Mononuclear cell (primary cell): Measurements from ENCODE around the gene LUM. TPM values are rescaled to one million over a fixed set of nuclear protein-coding genes. Genes with fewer than 3 reads are reported as not detected.

Experiments
- H3K27me3 ChIP-seq: 2 replicates; pipeline ENCODE4 v1.6.0; 2011; ENCODE audit warnings: low read length, control low read depth; ENCODE audit not compliant: insufficient read depth
- H3K4me1 ChIP-seq: 2 replicates; pipeline ENCODE4 v1.5.1; 2011; ENCODE audit warnings: mild to moderate bottlenecking, low read length, control low read depth; ENCODE audit not compliant: insufficient read depth
- H3K4me3 ChIP-seq: 2 replicates; pipeline ENCODE4 v1.5.1; 2011; ENCODE audit warnings: mild to moderate bottlenecking, low read length, moderate library complexity
- H3K9me3 ChIP-seq: 2 replicates; pipeline ENCODE4 v1.5.1; 2011; ENCODE audit warnings: low read depth, mild to moderate bottlenecking, control low read depth, low read length
- total RNA-seq: library from RNA; depleted of rRNA; stranded (reverse); fragments of >200 nt; gene quantifications from one replicate; pipeline ENCODE4 v1.2.3, GENCODE V29; 2012

LUM gene
- total RNA-seq, 1 donor, result 0.10 TPM

DNA sequence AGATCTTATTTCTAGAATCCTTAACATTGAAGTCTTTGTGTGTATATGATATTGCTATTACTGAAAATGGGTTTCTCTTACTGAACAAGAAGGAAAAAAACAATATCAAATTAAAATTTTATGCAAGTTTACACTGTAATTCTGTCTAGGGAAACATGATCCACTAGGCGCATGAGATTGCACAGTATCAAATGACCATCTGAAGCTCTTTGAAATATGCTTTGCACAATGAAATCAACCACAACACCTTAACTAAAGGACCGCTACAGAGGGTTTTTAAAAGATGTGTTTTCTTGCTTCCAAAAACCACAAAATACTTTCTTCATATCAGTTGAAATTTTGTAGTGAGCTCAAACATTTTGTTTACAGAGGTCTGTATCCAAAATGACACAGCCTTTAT lies 38.4 kb downstream of the LUM start:
- H3K4me3 ChIP-seq, result no peak overlapping the region
- no peaks in the 10 kb centered on the region for H3K4me1 ChIP-seq
- no peaks in the 10 kb centered on the region for H3K27me3 ChIP-seq
- no peaks in the 10 kb centered on the region for H3K9me3 ChIP-seq

DNA sequence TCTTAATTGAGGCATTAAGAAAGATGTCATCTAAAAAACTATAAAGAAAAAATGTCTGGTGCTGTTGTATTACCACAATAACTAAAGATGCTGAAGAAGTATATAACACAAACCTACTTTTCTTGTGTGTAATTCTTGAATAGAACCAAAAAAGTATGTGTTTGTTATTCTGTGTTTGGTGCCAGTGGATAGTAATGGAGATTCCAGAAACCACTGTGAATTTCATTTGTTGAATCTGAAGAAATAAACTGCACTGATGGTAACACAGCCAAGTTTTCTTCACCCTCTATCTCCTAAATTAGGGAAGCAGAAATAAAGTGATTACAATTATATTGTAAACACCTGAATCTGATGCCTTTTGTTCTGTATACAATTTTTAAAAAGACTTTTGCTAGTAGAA lies 40.4 kb downstream of the LUM start:
- Histone ChIP-seq H3K27me3 (no peaks in the 10 kb centered on the region), H3K9me3 (no peaks in the 10 kb centered on the region), H3K4me3 (no peak overlapping the region), H3K4me1 (no peaks in the 10 kb centered on the region)

DNA sequence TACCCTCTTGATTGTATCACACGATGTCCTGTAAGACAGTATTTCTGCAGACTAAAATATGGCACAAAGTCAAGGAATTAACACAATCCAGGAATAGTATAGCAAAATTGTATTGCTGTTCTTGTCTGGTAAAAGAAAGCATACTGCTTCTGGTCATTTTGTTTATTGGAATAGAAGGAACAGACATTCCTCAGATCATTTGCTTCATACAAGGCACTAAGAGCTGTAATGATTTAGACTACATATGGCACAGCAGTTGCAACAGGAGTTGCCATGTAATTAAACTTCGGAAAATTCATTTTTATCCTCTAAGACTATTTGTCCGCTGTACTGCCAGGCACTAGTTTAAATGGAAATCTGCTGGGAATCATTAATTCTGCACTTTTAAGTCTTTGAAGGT lies 45.9 kb downstream of the LUM start:
- no peaks in the 10 kb centered on the region for H3K9me3 ChIP-seq
- H3K27me3 ChIP-seq, result no peaks in the 10 kb centered on the region
- no peak overlapping the region for H3K4me3 ChIP-seq
- no peaks in the 10 kb centered on the region for H3K4me1 ChIP-seq

DNA sequence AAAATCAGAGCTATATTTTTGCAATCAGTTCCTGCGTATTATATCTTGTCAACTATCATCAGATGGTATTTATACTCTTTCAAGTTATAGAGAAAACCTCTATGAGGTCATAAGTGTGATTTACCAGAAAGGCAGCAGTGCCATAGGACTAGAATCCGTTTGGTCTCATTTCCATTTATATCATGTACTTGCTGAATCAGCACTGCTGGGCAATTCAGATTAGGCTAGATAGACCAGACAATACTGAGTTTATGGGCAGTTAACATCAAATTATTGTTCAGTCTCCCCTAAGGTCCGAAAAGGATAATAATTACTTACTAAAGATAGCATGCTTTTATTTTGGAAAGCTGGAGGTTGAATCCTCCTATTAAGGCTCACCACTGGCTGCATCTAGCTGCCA lies 46.7 kb downstream of the LUM start:
- Histone ChIP-seq H3K4me1 (no peaks in the 10 kb centered on the region), H3K4me3 (no peak overlapping the region), H3K9me3 (no peaks in the 10 kb centered on the region), H3K27me3 (no peaks in the 10 kb centered on the region)

DNA sequence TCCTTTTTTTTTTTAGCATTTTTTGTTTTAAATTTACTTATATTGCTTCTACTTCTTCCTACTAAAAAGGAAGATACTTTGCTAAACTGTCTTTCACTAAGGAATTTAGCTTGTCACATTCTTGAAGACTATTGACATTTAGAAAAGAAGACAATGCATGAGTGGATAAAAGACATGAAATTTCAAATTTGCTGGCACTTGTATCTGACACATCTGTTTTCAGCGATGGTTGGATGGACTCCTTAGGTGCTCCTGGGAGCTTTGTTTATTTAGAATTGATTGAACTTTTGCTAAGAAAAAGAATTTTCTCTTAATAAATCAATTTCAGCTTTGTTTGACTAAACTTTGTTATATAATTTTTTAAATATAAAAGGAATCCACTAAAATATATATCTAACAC lies 50.2 kb downstream of the LUM start:
- H3K9me3 ChIP-seq, result no peaks in the 10 kb centered on the region
- H3K27me3 ChIP-seq, result no peaks in the 10 kb centered on the region
- H3K4me3 ChIP-seq, result no peak overlapping the region
- H3K4me1 ChIP-seq, result no peaks in the 10 kb centered on the region

DNA sequence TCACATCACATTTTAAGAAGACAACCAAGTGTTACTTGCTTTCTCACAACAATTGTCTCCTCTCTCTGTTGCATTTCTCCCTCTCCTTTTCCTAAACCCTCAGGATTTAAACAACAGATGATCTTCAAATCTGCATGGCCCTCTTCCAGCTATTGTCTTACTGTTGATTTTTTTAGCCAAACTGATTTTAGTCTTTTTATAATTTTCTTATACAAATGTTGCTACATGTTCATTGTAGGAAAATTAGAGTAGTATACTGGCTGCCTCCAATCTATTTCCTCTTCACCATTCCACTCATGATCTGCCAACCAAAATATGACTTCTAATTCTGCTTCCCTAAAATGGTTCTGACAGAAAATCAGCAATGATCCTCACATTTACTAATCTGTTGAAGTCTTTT lies 52.1 kb downstream of the LUM start:
- no peaks in the 10 kb centered on the region for H3K27me3 ChIP-seq
- no peaks in the 10 kb centered on the region for H3K4me1 ChIP-seq
- no peaks in the 10 kb centered on the region for H3K9me3 ChIP-seq
- H3K4me3 ChIP-seq, result no peak overlapping the region

DNA sequence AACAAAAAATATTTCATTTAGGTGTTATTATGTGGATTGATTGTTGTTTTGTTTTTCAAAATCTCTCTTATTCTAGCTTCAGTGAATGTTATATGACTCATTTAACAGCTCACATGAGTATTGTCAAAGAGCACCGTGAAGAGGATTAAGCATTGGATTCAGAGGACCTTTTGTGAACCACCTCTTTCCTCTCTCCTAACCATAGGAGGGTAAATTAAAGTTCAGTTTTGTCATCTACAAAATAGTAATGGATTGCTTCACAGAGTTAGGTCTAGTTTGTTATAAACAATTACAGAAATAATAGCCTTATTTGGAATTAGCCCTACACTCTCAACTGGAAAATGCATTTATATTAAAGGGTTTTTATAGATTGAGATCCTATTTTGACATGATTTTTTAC lies 52.5 kb downstream of the LUM start:
- no peaks in the 10 kb centered on the region for H3K4me1 ChIP-seq
- no peak overlapping the region for H3K4me3 ChIP-seq
- H3K27me3 ChIP-seq, result no peaks in the 10 kb centered on the region
- H3K9me3 ChIP-seq, result no peaks in the 10 kb centered on the region

DNA sequence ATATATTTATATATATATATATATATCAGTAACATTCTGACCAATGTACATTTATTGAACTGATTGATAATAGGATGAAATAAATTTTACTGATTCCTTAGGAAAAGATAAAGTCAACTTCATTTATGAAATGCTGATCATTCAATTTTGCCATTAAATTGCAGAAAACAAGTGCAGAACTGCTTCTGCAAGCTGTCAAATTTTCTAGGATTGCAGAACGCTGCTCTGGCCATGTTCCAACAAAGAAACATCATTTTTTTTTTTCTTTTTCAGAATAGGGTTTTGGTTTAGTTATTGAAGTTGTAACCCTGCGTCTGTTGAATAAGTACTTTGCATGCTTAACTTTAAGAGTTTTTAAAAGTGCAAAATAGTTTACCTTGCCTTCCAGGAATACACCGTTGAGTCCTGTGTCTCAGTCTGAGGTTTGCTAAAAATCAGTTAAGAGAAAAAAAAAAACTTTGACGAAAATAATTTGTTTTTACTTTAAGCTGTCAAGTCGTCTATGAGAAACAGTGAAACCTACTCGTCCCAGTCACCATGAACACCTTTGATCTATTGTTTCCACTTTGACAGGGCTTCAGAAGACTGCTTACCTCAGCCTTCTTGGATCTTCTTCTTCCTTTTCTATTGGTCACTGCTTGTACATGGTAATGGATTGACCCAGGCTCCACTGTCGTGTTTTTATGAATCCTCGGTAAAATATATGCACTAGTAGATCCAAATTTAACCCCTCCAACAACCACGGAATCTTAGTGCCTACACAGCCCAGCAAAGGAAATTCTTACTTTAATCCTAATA lies 53.7 kb downstream of the LUM start, which contains the start of gene KERA:
Gene KERA, minus strand, starts transcription at position 657 of the 798 bp plus-strand sequence. CDS start 1,743 bp downstream, outside the sequence.
- Histone ChIP-seq H3K4me1 (no peaks in the 10 kb centered on the region), H3K27me3 (no peaks in the 10 kb centered on the region), H3K4me3 (no peak within 1 kb of the TSS), H3K9me3 (no peaks in the 10 kb centered on the region)

DNA sequence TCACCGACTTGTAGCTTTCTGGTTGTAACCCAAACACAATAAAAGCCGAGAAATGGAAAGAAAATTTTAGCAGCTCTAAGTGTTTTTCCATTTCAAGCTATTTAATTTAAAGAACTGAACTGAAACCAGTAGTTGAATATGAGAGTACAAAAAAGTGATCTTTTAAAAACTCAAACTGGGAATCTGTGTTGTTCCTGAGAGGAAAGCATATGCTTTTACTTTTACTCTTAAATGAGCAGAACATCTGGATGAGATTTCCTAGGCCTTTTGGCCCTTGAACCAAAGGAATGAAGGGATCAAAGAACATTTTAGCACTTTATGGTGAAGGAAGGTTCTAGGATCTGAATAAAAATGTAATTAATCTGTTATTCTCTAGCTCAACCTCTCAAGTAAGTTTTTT lies 54.8 kb downstream of the LUM start:
- H3K4me3 ChIP-seq, result no peak overlapping the region
- no peaks in the 10 kb centered on the region for H3K27me3 ChIP-seq
- no peaks in the 10 kb centered on the region for H3K9me3 ChIP-seq
- H3K4me1 ChIP-seq, result no peaks in the 10 kb centered on the region

DNA sequence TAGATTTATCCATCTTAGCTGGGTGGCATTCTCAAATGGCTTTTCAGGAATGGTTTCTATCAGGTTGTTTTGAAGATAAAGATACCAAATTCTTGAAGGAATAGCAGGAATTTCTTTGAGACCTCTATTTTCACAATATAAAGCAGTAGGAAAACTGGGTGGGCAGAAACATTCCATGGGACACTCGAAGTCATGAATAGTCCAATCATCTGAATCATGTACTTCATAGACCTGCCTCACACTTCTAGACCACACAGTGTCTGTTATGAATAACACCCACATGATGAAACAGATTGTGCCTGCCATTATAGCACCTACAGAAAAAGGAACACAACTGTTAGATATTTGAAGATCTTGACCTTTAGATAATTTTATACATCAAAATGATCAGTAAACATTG lies 55.3 kb downstream of the LUM start:
- H3K9me3 ChIP-seq, result no peaks in the 10 kb centered on the region
- H3K27me3 ChIP-seq, result no peaks in the 10 kb centered on the region
- no peaks in the 10 kb centered on the region for H3K4me1 ChIP-seq
- H3K4me3 ChIP-seq, result no peak overlapping the region

DNA sequence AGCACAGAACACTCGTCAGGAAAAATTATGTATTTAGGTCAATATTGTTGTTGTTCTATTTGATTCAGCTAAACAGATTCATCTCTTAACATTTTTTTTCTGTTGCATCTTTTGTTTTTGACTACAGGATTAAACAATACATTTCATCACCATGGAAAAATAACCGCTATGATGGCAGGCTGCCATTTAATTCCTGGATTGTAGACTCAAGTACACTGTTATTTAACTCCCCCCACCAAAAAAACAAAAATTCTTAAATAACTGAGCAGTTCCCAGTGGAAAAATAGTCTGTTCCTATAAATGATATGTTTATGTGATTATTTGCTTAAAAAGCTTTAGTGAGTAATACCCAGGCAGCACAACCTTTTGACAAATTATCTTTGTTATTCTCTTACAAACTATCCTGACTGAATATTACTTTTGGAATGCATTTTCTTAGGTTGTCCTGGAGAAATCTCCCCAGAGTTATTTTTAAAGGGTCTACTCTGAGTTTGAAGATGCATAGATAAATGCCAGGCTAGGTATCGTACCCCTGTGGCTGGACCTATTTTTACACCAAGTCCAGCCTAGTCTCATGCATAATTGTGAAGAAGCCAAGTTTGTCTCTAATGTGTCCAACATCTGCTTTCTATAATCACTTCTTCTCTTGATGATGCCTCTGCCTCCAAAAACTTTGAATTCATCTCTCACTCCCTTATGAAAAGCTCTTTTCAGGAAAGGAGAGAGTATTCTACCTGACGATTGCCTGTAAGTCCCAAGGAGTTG lies 57.2 kb downstream of the LUM start:
- no peaks in the 10 kb centered on the region for H3K4me1 ChIP-seq
- H3K27me3 ChIP-seq, result no peaks in the 10 kb centered on the region
- no peak overlapping the region for H3K4me3 ChIP-seq
- H3K9me3 ChIP-seq, result no peaks in the 10 kb centered on the region

Other genes with a start within 250 kb of the LUM start
- not detected for gene CCER1, start 156.3 kb downstream of the LUM start, total RNA-seq
- gene EPYC, start 106.5 kb downstream of the LUM start, total RNA-seq, result not detected
- not detected for gene KERA, start 53.5 kb downstream of the LUM start, total RNA-seq
- gene DCN, start 71.3 kb upstream of the LUM start, total RNA-seq, result 1.3 TPM